NCI-H2107 (cell line): Measurements from ENCODE around the gene PRRT3.
"Not testable (repeated sequence)": the region's sequence is repeated elsewhere in the genome, so short reads cannot be mapped to it uniquely, and the experiment has no call there.

Experiments
- DNase-seq: peaks from one replicate; lab custom pipeline; 2025; lab: John Stamatoyannopoulos, UW

The PRRT3 gene

GRCh38 chr3:9917820-9918219 lies 34.4 kb downstream of the PRRT3 start:
- DNase-seq = no peak

DNA sequence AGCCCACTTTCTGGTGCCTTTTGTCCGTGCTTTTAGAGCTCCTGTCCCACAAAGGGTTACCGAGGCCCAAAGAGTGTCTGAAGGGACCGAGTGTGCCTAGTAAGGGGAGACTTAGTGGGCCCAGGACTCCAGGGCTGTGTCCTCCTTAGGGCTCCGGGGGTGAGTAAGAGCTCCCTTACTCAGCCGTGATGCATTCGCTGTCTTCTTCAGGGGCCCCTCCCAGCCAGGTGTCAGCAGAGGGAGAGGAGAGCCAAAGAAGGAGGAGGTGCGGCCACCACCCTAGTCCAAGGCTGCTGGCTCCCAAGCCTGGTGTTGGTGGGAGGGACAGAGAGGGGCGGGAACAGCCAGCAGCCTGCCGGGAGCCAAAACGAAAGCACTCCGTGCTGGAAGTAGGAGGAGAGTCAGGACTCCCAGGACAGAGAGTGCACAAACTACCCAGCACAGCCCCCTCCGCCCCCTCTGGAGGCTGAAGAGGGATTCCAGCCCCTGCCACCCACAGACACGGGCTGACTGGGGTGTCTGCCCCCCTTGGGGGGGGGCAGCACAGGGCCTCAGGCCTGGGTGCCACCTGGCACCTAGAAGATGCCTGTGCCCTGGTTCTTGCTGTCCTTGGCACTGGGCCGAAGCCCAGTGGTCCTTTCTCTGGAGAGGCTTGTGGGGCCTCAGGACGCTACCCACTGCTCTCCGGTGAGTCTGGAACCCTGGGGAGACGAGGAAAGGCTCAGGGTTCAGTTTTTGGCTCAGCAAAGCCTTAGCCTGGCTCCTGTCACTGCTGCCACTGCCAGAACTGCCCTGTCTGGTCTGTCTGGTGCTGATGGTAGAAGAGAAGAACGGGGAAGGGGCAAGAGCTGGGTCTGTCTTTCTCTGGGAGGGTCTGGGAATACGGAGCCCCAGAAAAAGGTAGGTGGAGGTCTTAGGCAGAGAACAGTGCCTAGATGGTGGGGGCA lies 35.2 kb downstream of the PRRT3 start, which contains the start of gene IL17RC:
Gene IL17RC (plus strand): TSS at position 365 of the 947 bp plus-strand sequence. CDS start 218 bp downstream, at position 583.
- DNase-seq = peak; percentile 56

GRCh38 chr3:9916346-9916733 lies 35.9 kb downstream of the PRRT3 start:
- DNase-seq = no peak

- DNase-seq = no peak
Observed at GRCh38 chr3:9915254-9916141, 36.7 kb downstream of the PRRT3 start.

GRCh38 chr3:9914559-9915253 lies 37.5 kb downstream of the PRRT3 start:
- no peak for DNase-seq

GRCh38 chr3:9914011-9914410 lies 38.2 kb downstream of the PRRT3 start:
- no peak for DNase-seq

DNA sequence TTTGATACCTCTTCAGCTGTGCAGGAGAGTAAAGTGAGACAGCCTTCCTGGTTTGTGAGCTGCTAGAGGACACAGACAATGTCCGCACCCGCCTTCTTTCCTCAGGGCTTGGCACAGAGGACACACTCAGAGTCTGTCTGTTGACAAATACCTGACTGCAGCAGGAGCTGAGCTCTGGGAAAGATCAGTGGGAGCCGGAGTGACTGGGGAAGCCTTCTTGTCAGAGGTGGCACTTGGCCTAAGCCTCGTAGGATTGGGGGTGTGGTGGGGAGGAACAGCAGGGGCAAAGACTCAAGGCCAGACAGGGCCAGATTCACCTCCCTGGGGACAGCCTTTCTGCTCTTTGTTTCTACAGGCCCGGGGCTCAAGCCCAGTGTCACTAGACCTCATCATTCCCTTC lies 38.6 kb downstream of the PRRT3 start:
- no peak for DNase-seq

DNA sequence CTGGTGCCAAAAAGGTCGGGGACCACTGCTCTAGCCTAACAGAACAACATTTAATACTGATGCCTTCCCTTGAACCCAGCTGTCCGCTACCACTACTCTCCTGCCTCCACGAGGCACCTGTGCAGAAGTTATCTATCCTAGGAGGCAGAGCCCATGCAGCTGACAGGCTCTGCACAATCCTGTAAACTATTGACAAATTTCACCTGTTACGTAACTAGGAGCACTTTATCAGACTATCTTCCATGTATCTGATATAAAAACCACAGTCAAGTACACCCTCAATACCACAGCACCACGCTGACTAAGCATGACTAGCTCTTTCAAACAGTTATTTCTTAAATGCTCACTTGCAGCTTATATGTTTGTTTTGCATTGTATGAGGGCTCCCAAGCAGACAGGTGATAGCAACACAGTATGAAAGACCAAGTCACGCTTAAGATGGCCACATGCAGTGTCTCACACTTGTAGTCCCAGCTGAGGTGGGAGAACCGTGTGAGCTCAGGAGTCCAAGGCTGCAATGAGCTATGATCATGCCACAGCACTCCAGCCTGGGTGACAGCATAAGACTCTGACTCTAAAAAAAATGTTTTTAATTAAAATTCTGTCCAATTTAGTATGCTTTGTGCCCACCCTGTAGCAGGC lies 39.8 kb downstream of the PRRT3 start:
- DNase-seq = peak; percentile 46

GRCh38 chr3:9911863-9912262 lies 40.3 kb downstream of the PRRT3 start:
- DNase-seq = no peak

GRCh38 chr3:9909221-9910013 lies 42.8 kb downstream of the PRRT3 start:
- DNase-seq = no peak

- no peak for DNase-seq
Observed at GRCh38 chr3:9908286-9908685, 43.9 kb downstream of the PRRT3 start.

DNA sequence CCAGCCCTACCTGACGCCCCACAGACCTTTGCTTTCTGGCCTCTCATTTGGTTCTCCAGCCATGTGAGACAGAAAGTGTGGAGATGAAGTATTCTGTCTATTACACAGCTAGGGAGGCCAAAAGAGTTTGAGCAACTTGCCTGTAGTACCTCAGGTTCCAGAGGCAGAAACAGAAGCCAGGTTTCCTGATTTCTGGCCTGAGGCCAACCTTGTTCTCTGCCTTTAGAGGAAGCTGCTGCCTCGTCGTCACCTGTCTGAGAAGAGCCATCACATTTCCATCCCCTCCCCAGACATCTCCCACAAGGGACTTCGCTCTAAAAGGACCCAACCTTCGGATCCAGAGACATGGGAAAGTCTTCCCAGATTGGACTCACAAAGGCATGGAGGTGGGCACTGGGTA lies 45.7 kb downstream of the PRRT3 start:
- no peak for DNase-seq

DNA sequence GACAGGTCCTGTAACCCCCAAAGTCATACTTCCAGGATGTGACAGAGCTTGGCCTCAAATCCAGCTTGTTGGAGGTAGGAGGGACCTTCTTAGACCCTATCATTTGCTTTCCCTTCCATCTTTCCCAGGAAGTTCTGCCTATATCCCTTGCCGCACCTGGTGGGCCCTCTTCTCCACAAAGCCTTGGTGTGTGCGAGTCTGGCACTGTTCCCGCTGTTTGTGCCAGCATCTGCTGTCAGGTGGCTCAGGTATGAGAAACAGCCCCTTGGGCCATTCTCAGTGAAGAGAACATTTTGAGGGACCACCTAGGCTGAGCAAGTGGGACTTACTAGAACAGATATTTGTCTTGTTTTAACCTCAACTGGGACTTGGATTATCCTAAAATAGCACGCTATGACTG lies 48.3 kb downstream of the PRRT3 start:
- no peak for DNase-seq

DNA sequence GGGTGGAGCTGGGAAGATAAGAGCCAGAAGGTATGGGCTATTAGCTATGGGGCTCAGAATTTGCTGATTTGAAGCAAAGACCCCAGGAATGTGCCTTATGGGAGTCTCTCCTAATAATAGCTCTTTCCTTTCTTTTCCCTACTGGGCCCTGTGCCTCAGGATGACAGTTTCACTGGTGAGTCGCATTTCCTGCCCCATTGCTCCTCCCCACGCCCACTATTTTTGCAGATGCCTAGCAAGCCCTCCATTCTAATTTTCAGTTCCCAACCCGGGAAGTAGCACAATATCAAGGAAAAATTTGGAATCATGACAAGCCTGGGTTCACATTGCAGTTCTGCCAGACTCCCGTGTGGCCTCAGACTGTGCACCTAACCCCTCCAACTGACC lies 49.0 kb downstream of the PRRT3 start:
- DNase-seq = no peak

- DNase-seq = no peak
Observed at GRCh38 chr3:9902372-9903237, 49.6 kb downstream of the PRRT3 start, which contains the start of gene IL17RE. IL17RE (plus strand) TSS chr3:9902848; CDS start chr3:9902933, 85 bp downstream.

DNA sequence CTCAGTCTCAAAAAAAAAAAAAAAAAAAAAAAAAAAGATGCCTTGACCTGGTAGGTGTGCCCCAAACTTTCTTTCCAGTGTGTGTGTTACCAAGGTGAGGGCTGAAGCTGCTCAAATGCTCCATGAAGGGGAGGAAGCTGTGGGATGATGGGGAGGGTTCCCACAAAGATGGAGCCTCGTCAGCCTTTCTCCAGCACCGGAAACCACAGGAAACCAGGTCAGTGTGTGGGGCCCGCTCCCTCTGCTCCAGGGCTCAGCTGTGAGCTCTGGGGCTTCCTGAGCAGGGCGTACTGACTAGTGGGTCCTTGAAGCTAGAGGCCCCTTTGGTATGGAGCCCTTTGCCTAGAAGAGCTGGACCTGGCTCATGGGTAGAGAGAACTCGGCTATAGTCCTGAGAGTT lies 50.2 kb downstream of the PRRT3 start:
- DNase-seq = no peak

DNA sequence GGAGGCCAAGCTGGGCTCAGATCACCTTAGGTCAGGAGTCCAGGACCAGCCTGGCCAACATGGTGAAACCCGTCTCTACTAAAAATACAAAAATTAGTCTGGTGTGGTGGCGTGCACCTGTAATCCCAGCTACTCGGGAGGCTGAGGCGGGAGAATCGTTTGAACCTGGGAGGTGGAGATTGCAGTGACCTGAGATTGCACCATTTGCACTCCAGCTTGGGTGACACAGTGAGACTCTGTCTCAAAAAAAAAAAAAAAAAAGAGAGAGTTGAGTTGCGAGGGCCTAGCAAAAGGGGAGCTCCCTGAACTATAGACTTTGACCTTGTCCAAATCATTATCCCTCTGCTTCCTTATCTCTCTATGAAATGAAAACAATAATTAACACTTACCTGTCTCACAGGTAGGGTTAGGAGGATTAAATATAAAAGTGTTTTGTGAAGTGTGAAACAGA lies 51.2 kb downstream of the PRRT3 start:
- not testable (repeated sequence) for DNase-seq

- no peak for DNase-seq
Observed at GRCh38 chr3:9899289-9899791, 52.9 kb downstream of the PRRT3 start.

DNA sequence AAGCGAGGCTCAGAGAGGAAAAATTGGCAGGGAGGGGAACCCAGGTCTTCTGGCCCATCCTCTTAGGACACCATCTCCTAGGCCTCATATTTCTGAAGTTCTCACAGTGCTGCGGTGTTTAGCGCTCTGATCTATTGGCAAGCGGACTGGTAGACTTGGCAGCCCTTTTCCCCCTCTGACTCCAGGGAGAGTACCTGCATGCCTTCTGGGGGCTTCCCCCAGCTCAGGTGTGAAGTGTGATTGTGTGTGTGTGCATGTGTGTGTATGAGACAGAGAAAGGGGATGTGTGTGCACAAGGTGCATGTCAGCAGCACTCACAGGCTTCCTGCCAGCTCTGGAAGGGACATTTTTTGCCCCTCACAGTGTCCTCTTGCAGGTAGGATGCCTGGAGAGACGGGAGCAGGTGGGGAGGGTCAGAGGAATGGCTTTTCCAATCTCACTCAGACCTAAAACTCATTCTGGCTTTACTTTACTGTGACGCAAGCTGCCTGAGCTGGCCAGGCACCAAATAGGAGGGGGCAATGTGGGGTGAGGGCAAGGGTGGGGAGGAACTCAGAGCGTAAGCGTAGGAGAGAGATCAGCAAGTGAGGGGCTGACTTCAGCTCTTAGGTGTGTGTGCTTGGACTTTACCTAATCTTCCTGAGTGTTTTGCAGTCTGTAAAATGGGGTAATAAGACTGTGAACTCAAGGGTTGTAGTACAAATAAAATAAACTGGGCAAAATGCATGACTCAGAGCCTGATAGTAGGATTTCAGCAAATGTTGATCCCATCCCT lies 53.6 kb downstream of the PRRT3 start:
- no peak for DNase-seq
